EL (cell line): ENCODE results near the gene PPP1CA.
"Not testable (repeated sequence)": the region's sequence is repeated elsewhere in the genome, so short reads cannot be mapped to it uniquely, and the experiment has no call there.

Source experiments
- DNase-seq: peaks from one replicate; pipeline ENCODE4 v3.0.0-alpha.2; 2016

The PPP1CA gene

GRCh38 chr11:67434395-67434881 lies 32.8 kb upstream of the PPP1CA start:
- DNase-seq = no peak

- no peak for DNase-seq
Observed at GRCh38 chr11:67433536-67434394, 32.1 kb upstream of the PPP1CA start.

GRCh38 chr11:67432655-67433349 lies 31.1 kb upstream of the PPP1CA start:
- DNase-seq = no peak

GRCh38 chr11:67431346-67432249 lies 29.9 kb upstream of the PPP1CA start:
- no peak for DNase-seq

GRCh38 chr11:67429722-67430121 lies 28.1 kb upstream of the PPP1CA start:
- no peak for DNase-seq

- DNase-seq = no peak
Observed at GRCh38 chr11:67429038-67429668, 27.5 kb upstream of the PPP1CA start.

- DNase-seq = peak; percentile 96
Observed at GRCh38 chr11:67428052-67429001, 26.7 kb upstream of the PPP1CA start, which contains the start of gene RPS6KB2. RPS6KB2 (plus strand) TSS chr11:67428494; CDS start chr11:67428546, 52 bp downstream.

GRCh38 chr11:67427364-67427859 lies 25.8 kb upstream of the PPP1CA start:
- not testable (repeated sequence) for DNase-seq

GRCh38 chr11:67423891-67424613 lies 22.4 kb upstream of the PPP1CA start:
- DNase-seq = no peak

GRCh38 chr11:67423466-67423865 lies 21.8 kb upstream of the PPP1CA start:
- no peak for DNase-seq

GRCh38 chr11:67422891-67423290 lies 21.2 kb upstream of the PPP1CA start:
- DNase-seq = no peak

GRCh38 chr11:67421430-67422031 lies 19.9 kb upstream of the PPP1CA start:
- DNase-seq = no peak

- peak; percentile 92 for DNase-seq
Observed at GRCh38 chr11:67420646-67421429, 19.2 kb upstream of the PPP1CA start.

GRCh38 chr11:67420147-67420645 lies 18.5 kb upstream of the PPP1CA start:
- no peak for DNase-seq

GRCh38 chr11:67419325-67420049 lies 17.8 kb upstream of the PPP1CA start:
- DNase-seq = no peak

- DNase-seq = no peak
Observed at GRCh38 chr11:67418476-67419281, 17.0 kb upstream of the PPP1CA start.

- no peak for DNase-seq
Observed at GRCh38 chr11:67417425-67417824, 15.8 kb upstream of the PPP1CA start.
